Measurements from ENCODE around the gene ENKUR.
A peak's percentile ranks its signal among the peaks of the same experiment; 100 is the strongest.
"Not testable (repeated sequence)": the region's sequence is repeated elsewhere in the genome, so short reads cannot be mapped to it uniquely, and the experiment has no call there.

ENKUR gene

GRCh38 chr10:25018703-25019102 lies 2.7 kb upstream of the ENKUR start:
- no peak for DNase-seq

DNA sequence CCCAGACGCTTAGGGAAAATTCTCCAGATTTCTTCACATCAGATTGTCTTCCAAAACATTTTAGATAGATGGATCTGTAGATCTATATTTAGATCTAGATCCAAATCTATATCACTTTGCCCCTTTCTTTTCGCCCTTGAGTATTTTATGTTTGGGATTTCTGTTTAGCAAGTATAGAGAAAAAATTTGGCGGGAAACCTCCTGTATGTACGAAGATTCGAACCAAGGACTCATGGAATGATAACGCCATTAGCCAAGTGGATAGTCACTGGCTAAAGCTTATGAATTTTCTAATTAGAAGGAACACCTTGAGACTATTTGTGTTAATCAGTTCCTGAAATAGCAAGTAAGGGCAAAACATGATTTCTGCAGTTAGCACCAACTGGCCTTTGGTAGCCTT lies 1.7 kb upstream of the ENKUR start:
- no peak for DNase-seq

GRCh38 chr10:25017154-25017590 lies 1.2 kb upstream of the ENKUR start:
- DNase-seq, result peak; percentile 22

DNA sequence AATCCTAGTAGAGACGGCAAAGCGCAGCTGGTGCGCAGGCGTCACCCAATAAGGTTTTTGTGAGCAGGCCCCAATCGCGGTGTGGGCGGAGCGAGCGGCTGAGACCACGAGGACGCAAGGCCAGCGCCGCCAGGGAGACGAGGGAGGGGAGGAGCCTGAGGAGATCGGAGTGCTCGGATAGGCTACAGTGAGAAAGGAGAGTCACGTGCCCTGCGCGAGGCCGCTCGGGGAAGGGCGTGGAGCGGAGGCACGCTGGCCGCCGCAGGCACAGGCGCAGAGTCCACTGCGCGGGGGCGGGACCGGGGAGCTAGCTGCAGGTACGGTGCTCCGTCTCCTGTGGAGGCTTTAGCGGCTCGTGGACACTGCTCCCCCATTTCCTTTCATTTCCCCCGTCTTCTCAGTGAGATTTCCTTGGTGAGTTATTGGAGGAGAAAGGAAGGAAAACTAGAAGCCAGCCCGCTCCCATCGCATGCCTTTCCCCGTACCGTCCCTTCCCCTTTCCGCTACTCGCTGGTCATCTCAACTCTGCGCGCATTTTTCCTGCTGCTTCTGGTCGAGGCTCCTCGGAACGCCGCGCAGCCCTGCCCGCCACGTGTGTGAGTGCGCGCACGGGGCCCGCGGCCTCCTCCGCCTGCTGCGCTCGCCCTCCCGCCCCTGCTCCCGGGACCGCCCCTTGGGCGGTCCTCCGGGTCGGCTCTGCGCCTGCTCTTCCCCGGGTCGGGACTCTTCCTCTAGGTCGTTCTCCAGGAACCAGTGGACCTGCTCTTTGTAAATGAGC lies 607 bp upstream of the ENKUR start, which contains the start of gene THNSL1:
Gene THNSL1, plus strand, starts transcription at position 237 of the 778 bp plus-strand sequence. CDS start 6,612 bp downstream, outside the sequence.
- DNase-seq, result peak; percentile 99

- no peak for DNase-seq
Observed at GRCh38 chr10:25014579-25014978, 1.4 kb downstream of the ENKUR start.

DNA sequence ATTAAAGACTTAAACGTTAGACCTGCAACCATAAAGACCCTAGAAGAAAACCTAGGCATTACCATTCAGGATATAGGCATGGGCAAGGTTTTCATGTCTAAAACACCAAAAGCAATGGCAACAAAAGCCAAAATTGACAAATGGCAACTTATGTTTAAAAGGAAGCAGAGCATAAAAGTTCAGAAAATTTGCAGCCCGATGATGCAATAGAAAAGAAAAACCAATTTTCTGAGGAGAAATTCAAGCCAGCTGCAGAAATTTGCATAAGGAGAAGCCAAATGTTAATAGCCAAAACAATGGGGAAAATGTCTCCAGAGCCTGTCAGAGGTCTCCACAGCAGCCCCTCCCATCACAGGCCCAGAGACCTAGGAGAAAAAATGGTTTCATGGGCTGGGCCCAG lies 4.4 kb downstream of the ENKUR start:
- not testable (repeated sequence) for DNase-seq

DNA sequence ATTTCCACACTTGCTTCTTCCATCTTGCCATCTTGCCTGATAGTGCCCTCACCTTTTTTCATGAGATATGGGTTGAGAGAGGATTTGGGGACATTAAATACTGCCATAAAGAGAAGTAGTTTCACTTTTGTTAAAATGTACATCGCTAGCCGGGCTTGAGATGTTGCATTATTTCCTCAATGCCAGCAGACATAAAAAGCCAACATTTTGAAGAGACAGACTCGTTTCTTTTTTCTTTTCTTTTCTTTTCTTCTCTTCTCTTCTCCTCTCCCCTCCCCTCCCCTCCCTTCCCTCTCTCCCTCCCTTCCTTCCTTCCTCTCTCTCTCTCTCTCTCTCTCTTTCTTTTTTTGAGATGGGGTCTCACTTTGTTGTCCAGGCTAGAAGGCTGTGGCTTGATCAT lies 17.9 kb downstream of the ENKUR start:
- DNase-seq, result no peak

GRCh38 chr10:24995072-24995471 lies 20.9 kb downstream of the ENKUR start:
- DNase-seq, result no peak

DNA sequence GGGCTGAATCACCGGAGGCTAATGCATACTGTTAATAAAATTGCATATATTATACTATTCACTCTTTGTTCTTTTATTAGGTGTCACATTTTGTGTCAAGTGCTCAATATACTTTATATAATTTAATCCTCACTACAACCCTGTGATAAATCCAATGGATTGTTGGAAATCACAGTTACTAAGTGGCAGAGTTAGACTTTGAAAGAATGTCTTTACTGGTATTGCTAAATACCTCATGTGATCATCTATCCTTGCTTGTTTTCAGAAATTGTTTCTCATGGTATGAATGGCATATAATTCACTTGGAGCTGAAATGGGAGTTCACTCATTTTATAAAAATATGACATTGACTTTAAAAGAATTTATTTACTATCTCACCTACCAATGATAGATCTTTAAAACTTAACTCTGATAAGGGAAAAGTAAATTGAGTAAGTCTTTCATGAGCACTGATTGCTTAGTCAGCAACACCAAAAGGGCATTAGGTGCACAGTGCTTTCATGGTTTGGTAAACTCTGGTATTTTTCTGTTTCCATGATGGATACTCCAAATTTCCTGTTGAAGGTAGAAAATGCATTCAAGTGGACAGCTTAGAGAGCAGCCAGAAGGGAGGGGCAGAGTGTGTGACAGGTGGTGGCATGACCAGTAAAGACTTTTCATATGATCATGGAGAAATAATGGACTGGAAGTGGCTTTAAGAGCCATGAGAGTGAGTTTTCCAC lies 22.6 kb downstream of the ENKUR start:
- no peak for DNase-seq

DNA sequence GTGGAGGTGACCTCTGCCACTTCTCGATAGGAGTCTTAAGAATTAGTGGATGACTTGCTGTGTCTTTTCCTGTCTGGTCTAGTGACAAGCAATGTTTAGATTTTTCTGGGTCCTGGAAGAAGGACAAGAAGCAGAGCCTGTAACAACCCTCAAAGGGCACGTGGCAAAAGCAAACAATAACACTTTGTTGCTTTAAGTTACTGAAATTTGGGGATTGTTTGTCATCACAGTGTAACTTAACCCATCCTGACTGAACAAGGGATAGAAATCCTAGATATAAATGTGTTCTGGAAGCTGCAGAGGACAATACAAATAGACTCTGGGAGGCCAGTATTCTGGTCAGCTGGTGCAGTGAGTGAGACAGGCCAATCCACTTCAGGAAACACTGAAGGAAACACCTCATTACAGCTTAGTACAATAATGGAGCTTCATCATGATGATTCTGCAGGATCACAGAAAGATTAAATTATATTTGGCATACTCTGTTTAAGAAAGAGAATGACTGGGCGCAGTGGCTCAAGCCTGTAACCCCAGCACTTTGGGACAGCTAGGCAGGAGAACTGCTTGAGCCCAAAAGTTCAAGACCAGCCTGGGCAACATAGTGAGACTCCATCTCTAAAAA lies 23.3 kb downstream of the ENKUR start:
- DNase-seq, result no peak

- DNase-seq, result no peak
Observed at GRCh38 chr10:24991298-24991697, 24.7 kb downstream of the ENKUR start.

- DNase-seq, result no peak
Observed at GRCh38 chr10:24989867-24990266, 26.1 kb downstream of the ENKUR start.

DNA sequence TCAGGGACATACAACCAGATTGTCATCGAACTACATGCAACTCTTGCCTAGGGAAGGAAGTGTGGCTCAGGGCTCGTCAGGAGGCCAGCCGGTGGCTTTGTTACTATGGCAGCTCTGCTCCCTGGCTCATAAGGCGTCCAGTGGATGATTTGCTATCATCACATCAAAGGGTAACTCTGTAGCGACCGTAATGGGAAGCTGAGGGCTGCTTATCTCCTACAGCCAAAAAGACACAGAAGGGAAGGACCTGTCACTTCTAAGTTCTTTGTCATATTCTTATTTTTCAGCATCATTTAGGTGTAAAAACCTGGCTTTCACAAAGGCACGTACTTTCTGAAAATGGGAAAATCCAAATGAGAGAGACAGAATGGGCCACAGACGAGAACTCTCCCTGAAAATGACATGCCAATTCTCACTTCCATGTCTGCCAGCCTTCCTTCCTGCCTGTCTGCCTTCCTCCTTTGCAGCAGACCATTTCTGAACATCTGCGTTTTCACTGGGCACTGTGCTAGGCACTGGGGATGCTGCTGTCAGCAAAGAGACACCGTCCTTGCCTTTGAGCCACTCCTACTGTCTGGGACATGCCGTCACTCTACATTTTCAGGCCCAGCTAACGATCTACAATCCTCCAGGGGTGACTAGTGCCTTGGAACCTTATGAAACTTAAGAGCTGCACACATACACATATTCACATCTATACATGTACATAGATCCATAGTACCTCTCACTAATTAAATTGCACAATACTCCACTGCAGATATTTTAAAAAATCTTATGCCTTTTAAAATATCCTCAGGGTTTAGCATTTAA lies 26.9 kb downstream of the ENKUR start:
- no peak for DNase-seq

DNA sequence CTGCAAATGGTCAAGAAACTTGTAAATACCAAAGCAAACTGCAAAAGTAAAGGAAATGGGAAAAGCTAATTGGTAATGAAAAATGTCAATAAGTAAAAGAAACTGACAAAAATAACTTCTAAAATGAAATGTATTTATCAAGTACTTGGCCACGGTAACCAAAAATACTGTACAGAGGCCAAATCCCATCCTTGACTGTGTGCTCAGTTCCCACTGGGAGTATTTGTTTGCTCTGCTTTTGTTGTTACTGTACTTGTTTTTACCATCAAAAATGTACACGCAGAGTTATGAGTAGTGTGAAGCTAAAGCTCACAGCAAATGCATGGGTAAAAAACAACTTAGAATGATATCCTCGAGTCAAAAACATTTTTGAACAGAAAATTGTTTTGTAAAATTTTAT lies 31.1 kb downstream of the ENKUR start:
- DNase-seq, result no peak

GRCh38 chr10:24983946-24984345 lies 32.0 kb downstream of the ENKUR start:
- DNase-seq, result peak; percentile 43

GRCh38 chr10:24983130-24983529 lies 32.8 kb downstream of the ENKUR start:
- no peak for DNase-seq

DNA sequence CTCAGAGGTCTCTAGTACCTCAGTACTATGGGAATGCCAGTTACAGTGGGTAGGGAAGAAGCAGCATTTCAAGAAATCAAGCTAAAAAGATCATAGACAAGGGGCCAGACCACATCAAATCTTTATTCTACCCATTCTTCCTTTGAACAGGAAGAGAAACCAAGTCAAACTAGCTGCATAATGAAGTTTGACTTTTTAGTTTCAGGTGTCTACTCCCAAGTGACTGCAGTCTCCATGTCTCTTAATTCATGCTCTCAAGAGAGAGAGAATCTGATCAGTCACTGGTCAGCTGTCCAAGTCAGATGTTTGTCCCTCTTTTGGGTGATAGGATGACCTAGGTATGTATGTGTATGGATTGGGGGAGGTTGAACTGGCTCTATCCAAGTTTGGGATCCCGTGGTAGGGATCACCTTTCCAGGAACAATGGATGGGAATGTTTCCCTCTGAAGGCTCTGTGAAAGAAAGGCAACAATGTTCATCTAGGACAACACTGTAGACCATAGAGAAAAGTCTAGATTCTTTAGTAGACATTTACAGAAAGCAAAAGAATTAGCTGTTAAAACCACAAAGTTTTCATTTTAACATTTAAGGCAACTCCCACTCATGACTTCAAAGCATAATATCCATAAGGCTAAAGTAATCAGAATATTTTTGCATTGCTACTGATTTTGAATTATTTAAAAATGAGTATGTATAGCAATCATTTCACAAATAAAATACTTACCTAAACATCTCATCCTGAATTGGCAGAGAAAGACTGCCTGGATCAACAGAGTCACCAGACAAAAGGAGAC lies 33.4 kb downstream of the ENKUR start:
- no peak for DNase-seq

GRCh38 chr10:24981161-24981710 lies 34.7 kb downstream of the ENKUR start:
- no peak for DNase-seq

- no peak for DNase-seq
Observed at GRCh38 chr10:24979685-24980084, 36.3 kb downstream of the ENKUR start.

- peak; percentile 65 for DNase-seq
Observed at GRCh38 chr10:24974976-24975375, 41.0 kb downstream of the ENKUR start.

DNA sequence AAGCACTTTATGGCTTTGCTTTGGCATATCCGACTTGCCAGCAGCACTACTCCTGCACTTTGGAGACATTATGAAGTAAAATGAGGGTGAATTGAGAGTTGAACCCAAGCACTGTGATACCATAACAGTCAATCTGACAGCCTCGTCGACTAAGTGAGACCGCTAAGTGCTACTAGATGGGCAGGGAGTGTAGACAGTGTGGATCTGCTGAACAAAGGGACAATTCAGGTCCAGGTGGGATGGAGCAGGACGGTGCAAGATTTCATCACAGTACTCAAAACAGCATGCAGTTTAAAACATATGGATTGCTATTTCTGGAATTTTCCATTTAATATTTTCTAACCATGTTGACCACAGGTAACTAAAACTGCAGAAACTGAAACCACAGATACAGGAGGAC lies 42.8 kb downstream of the ENKUR start:
- DNase-seq, result no peak

GRCh38 chr10:24971374-24971773 lies 44.6 kb downstream of the ENKUR start:
- DNase-seq, result no peak

All from fibroblast of skin of right biceps (primary cell).